NT2/D1 (cell line): ENCODE data around the gene HECTD3.

ENCODE experiments used
- SUZ12 ChIP-seq: IDR thresholded peaks from 2 replicates; pipeline ENCODE4 v1.6.1; 2011; ENCODE audit not compliant: insufficient read length, insufficient read depth; ENCODE audit errors: extremely low read depth
- YY1 ChIP-seq: IDR thresholded peaks from 2 replicates; pipeline ENCODE4 v1.6.1; 2011; ENCODE audit not compliant: insufficient read length, insufficient read depth
- ZNF274 ChIP-seq: IDR thresholded peaks from 2 replicates; pipeline ENCODE4 v1.6.1; 2011; ENCODE audit warnings: mild to moderate bottlenecking, low read depth, low read length

GRCh38 chr1:45059829-45060228, 48.7 kb upstream of the HECTD3 start:
- no peak for TF ChIP-seq ZNF274
- TF ChIP-seq YY1: no peak
- TF ChIP-seq SUZ12: no peak
